Stimulated activated CD4-positive, alpha-beta T cell treated with anti-CD3 and anti-CD28 coated beads, Interleukin-4, amount 100 ng/mL, for 48 hours (primary cell): Measurements from ENCODE around the gene ITGA8.
"Not testable (repeated sequence)": the region's sequence is repeated elsewhere in the genome, so short reads cannot be mapped to it uniquely, and the experiment has no call there.

ENCODE experiments used
- DNase-seq, 2 donors: peaks; one replicate each; pipeline ENCODE4 v3.0.0-alpha.2; 2020; ENCODE audit warnings: low read depth in 2 of 2

Gene ITGA8

DNA sequence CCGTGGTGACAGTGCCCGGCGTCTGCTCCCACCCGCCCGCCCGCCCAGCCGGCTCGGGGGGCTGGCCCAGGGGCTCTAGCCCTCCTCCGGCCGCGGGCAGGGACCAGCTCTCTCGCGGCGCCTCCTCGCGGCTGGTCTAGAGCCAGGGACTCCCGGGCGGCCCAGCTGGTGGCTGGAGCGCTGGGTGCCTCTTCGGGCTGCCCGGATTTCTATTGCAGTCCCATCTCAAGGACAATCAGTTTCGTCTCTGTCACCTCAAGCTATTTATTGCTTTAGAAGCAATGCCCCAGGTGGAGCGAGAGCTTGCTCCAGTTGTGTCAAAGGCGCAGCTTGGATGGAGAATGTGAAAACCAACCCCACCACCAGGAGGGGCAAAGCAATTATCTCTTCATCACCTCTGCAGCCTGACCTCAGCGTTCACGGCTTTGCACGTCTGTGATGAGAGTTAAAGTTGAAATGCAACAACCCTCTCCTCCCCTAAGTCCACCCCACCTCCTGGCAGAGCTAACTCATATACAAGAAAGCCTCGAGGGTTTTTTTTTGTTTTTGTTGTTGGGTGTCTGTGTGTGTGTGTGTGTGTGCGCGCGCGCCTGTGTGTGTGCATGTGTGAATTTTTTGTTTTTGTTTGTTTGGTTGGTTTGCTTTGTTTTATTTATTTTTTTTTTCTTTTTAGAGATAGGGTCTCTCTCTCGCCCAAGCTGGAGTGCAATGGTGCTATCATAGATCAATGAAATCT, at the start of gene ITGA8:
Gene ITGA8 (minus strand): TSS at position 24 of the 736 bp plus-strand sequence. CDS start 151 bp downstream, outside the sequence.
- no peak for DNase-seq

DNA sequence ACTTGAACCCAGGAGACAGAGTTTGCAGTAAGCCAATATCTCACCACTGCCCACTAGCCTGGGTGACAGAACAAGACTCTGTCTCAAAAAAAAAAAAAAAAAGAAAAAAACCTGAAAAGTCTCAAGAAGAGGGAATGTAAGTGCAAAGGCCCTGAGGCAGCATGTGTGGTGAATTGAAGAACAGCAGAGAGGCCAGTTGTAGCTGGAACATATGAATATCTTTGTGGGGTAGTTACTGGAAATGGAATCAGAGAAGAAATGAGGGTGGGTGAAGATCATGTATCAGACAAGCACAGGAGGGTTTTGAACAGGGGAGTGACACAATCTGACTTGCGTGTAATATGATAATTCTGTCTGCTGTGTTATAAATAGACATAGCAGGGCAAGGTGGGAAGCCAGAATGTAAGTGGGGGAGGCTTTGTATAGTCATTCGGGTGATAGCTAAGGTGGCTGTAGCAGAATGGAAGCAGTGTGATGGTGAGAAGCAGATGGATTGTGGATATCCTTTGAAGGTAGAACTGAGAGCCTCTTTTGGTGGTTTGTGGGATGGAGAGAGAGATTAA, 45.3 kb upstream of the ITGA8 start:
- no peak for DNase-seq

DNA sequence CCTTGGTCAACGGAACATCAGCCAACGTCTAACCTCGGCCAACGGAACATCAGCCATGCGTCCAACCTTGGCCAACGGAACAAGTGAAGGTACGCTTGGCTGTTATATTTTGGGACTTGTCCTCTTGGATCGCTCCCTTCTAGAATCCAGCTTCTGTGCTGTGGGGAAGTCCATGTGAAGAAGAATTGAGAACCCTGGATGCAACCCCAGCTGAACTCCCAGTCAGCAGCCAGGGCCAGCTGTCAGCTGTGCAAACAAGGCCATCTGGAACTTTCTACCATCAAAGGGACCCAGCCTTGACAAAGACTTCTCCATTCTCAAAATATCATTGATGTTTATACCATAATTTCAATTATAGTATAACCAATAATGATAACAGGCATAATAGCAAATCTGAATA, 43.3 kb upstream of the ITGA8 start:
- DNase-seq: no peak

DNA sequence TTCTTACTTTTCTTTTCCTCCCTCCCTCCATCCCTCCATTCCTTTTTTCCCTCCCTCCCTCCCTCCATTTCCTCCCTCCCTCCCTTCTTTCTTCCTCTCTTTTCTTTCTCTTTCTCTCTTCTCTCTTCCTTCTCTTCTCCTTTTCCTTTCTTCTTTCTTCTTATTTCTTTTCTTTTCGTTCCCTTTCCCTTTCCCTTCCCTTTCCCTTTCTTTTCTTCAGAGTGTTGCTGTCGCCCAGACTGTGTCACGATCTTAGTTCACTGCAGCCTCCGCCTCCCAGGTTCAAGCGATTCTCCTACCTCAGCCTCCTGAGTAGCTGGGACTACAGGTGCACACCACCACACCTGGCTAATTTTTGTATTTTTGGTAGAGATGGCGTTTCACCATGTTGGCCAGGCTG, 42.5 kb upstream of the ITGA8 start:
- DNase-seq: not testable (repeated sequence)

DNA sequence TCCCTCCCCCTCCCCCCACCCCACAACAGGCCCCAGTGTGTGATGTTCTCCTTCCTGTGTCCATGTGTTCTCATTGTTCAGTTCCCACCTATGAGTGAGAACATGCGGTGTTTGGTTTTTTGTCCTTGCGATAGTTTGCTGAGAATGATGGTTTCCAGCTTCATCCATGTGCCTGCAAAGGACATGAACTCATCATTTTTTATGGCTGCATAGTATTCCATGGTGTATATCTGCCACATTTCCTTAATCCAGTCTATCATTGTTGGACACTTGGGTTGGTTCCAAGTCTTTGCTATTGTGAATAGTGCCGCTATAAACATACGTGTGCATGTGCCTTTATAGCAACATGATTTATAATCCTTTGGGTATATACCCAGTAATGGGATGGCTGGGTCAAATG, 41.5 kb upstream of the ITGA8 start:
- not testable (repeated sequence) for DNase-seq

DNA sequence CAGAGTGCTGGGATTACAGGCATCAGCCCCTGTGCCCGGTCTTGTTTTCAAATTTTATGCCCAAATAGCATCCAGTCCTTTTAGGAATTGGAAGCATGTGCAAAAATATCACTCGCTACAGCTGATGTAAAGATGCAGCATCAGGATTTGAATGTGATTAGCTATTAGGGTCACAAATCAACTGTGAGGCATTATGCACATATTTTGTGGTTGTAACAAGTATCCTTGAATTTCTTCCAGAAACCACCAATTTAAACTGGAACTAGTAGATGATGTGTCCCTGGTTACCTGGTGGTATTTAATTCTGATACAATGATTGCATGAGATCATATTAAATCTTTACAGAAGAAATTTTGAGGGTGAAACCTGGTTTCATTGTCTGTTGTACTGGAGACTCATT, 41.0 kb upstream of the ITGA8 start:
- DNase-seq: no peak

DNA sequence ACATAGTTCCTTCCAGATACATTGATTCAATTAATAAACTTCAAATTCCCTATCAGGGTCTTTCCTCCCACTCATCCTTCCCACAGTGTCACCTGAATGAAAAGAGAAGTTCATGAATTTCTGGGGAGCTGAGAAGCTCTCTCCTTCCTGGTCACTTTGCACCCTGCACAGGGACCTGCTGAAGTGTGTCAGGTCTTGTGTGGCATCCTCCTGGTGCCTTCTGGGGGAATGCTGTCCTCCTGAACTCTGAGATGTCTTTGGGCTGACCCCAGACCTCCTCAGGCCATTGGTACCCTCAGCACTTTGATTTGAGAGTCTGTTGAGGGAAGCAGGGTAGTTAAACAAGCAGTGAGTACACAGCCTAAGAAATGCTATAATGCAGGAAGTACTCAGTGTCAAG, 39.5 kb upstream of the ITGA8 start:
- no peak for DNase-seq

DNA sequence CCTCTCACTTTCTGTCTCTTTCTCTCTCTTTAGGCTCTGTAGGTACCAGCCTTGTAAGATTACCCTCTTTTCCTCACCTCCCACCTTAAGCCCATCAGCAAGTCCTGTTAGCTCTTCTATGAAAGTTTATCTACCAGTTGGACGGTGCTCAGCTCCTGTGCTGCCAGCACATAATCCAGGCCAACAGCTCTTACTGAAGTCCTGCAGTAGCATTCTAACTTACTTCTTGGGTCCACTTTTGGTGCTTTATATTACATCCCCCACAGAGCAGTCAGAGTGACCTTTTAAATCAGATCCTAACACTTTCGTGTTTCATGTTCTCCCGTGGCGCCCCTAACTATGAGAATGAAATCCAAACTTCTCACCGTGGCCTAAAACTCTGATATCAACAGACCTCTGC, 38.9 kb upstream of the ITGA8 start:
- DNase-seq: no peak

DNA sequence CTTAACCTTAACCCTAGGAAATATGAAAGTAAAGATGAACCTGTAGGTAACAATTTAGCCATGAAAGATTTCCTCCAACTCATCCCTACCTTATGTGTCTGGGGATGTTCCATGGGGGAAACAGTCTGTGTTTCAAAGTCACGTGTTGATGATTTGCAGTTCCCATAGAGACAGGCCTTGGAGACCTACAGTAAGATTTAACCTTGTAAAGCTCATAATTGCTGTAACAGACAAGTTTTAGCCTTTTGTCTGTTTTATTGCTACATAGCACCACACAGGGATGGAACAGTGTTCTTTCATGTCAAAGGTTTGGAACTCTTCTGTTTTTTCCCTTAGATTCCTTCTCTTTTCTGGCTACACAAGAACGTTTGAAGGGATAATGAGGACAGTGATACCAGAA, 35.2 kb upstream of the ITGA8 start:
- DNase-seq: no peak

DNA sequence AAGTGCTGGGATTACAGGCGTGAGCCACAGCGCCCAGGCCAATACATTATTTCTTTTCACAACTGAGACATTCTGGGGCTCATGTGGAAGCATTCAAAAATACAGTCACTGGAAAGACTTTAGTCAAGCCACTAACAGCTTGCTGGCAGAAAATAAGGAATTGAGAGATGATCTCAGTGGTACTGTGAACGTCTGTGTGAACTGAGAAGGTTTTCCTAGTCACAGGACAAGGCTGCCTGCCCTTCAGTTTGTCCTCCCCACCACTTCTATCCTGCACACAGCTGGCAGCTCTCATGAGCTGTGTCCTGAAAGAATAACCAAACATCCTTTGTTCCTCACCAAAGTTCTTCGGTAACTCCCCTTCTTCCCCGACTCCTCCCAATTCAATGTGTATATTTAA, 31.3 kb upstream of the ITGA8 start:
- no peak for DNase-seq

DNA sequence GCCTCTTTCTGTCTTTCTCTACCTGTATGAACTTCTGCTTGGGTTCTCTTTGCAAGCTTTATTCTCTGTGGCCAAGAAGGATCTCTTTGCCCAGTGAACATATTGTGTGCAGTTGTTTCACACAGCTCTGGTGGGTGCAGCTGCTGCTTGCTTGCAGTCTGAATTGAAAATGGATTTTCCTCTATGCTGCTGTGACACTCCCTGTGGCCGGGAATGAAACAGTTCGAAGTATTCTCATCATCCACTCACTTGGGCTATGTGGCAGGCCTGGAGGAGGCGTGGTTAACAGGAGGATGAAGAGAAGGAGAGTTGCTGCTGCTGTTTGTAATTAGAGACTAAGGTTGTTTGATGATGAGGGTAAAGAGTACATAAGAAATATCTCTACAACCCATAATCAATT, 28.4 kb upstream of the ITGA8 start:
- no peak for DNase-seq

DNA sequence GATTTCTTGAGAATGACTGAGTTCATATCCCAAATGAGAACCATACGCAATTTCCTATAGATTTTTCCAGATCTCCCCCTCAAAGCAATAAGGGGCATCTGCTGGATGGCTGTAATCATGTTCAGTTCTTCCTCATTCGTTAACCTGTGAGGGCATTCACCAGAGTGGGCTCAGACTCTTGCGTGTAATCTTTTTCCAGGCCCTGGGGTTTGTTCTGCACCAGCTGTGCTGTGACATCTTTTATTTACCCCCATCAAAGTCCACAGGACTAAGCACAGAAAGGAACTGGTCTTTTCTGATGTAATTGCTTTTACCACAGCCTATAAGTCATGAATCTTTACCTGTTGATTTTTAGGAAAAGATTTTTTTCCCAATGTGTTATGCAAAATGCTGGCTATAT, 27.9 kb upstream of the ITGA8 start:
- DNase-seq: no peak

DNA sequence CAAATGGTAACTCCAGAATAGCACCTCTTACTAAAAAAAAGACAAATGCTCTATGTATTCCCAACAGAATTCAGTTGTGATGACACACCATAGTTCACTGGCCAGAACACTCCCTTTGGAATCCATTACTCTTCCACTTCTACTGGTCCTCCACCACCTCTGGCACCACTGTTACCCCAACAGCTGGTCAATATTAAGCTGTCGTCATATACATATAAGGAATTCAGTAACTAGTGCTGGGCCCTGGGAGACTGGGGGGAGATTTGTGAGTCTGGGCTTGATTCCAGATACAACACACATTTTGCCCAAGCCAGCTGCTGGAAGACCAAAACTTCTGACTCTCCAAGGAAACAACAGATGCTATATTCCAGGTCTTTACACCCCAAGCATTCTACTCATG, 26.0 kb upstream of the ITGA8 start:
- DNase-seq: no peak

DNA sequence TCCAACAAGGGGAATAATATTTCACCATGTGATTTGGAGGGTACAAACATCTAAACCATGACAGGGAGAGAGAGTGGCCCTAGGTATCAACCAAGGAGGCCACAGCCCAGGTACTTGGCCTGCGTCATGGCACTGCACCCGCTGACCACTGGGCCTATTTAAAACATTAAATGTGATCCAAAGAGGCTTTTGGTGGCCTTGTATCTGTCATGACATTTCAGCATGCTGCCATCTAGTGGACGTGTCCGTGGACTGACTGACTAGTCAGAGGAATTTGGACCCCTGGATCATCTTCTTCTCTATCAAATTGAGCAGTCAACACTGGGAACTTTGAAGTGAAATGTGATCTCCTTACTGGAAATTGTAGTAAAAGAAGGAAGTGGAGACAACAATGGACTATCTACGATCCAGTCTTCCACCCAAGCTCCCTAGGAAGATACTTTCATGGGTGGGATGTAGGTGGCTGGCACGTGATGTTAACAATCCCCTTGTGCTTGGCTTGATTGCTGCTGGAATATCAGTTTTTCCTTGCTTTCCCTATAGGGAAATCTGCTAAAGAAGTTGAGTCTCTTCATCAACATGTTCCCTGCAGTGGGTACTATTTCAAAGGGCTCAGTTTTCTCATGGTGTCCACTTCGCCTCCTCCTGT, 24.6 kb upstream of the ITGA8 start:
- DNase-seq: peak; percentile 22 to 46

DNA sequence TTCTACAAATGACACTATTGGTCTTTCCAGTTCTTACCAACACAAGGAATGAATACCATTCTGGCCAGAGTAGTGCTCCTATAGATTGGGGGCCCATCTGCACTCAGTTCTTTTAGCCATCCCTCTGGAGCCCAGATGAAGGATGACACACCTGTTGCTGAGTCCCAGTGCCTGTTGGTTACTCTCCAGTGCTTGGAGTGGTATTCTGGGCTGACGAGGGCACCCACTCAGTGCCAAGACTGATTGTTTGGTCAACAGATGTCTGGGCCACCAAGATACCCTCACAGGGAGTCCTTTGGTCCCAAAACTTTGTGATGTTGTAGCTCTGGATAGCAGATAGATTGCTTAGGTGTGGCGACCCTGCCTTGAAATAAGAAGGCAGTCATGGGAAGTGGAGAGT, 23.7 kb upstream of the ITGA8 start:
- DNase-seq: no peak

DNA sequence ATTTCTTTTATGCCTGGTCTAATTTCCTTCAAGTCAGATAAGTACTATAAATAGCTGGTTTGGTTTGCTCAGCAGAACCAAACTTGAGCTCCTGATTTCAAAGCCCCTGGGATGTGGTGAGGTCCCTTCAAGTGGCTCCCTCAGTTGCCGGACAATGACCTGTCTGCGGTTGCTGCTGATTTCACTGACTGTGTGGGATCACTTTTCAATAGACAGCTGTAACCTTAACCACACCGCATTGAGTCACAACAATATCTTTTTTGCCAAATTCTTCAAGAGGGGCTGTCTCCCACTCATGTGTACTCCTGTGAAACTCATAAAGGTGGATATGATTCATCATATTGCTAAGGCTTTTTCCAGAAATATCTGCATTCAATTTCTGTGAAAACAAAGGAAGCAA, 23.1 kb upstream of the ITGA8 start:
- DNase-seq: no peak

DNA sequence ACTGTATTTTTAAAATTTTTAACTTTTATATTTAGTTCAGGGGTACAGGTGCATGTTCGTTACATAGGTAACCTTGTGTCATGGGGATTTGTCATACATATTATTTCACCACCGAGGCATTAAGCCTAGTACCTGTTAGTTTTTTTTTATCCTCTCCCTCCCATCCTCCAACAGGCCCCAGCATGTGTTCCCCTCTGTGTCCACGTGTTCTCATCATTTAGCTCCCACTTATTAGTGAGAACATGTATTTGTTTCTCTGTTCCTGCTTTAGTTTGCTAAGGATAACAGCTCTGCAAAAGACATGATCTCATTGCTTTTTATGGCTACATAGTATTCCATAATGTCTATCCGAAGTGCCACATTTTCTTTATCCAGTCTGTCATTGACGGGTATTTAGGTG, 22.4 kb upstream of the ITGA8 start:
- no peak for DNase-seq

DNA sequence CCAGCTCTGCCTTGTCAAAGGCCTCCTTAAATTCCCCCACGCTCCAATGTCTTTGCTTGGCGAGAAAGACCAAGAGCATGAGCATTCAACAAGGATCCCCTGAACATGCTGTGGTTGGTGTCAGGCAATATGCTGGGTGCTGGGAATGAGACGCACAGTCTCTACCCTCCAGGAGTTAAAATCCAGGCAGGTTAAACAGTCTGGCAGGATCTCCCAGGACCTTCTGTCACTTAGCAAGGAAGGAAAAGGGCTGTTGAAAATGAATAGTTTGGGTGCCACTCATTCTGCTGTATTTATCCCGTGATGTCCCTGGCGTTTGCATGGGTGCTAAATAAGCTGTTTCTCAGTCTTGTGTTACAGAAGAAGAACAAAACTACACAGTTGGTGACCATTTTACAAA, 21.9 kb upstream of the ITGA8 start:
- DNase-seq: no peak

DNA sequence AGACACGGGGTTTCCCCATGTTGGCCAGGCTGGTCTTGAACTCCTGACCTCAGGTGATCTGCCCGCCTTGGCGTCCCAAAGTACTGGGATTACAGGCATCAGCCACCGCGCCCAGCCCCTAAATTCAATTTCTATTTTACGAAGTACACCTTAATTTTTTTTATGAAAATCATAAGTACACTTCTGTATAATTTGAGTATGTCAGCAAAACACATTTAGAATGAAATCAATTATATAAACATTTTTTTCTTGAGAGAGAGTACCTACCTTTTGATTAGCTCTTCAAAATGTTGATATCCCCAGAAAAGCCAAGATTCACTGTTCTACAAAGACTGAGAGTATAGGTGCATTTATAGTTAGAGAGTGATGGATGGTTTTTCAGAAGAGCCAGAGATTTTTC, 20.5 kb upstream of the ITGA8 start:
- DNase-seq: no peak

DNA sequence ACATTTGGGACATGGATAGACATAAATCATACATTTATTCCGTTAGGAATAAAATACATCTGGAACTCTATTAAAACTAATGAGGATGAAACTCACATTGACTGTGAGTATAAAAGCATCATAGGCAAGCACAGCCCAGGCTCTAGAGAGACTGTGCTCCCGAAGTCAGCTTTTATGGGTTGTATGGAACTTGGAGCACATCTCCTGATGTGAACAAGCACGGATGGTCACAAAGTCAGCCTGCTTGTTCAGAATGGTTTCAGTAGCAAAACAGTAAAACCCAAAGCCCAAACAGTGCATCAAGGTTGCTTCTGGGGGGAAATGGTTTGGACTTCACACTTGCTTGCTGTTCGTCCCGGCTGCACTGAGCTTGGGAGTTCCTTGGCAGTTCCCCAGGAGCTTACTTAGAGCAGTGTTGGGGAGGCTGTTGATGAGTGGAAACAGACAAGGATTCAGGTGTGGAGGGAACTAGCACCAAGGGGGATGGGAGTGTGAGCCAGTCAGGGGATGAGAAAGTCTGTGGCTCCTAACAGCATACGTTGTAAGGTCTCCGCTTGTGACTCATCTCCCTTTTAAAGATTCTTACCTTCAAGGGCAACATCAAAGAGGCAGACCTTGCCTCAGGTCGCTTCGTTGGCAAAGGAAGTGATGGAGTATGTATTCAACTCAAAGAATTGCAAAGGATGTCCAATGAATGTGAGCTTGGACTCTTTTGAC, 19.7 kb upstream of the ITGA8 start:
- no peak for DNase-seq

DNA sequence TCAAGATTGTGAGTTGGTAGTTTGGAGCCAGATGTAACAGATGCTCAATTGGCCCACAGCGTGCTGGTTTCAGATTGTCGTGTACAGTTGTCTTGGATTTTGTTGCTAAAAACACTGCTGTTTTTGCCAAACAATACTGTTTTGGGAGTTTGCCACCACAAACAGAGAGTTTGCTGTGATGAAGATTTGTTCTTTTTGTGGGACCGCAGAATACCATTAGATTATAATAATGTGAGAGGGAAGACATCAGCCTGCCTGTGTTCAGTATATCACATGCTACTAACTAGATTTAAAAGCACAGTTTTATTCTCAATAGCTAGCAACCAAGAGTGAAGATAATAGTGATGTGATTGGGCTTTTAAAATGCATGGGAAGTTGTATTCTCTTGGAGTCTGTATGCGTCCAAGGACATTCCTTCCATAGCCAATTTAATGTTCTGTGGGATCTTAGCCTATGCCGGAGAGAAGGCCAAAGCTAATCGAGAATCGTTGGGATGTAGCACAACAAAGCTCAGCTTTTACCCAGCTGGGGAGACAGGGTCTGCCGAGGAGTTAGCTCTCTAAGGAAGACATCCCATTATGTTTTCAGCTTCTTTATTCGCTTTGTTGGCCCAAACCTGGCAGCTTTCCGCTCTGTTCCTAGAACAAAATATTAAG, 18.7 kb upstream of the ITGA8 start:
- DNase-seq: no peak

DNA sequence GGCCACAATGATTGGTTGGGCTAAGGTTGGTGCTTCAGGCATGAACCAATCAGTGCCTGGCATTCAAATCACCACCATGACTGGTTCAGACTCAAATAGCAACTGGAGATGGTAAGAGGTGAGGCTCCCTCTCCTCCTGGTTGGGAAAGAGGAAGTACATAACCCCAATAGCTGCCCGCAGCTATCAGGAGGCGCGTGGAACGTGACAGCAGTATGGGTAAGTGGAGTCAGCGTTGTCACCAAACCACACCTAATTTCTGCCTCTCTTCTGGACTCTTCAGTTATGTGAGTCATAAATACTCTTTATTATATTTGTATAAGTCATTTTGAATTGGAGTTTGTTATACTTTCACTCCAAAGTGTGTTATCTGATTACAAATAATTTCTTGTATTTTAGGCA, 17.9 kb upstream of the ITGA8 start:
- DNase-seq: no peak
